DND-41 (cell line): Measurements from ENCODE around the gene PKP2.

Experiments used
- ATAC-seq: fragments of 200-7000 bp; cut with Tn5 transposase; 3 replicates; pipeline ENCODE4 v1.9.1; 2021; ENCODE audit warnings: low read depth; ENCODE audit not compliant: insufficient read depth
- DNase-seq: peaks from one replicate; pipeline ENCODE4 v3.0.0-alpha.2; 2020
- H2AFZ ChIP-seq: 2 replicates; pipeline ENCODE4 v1.6.0; 2012; ENCODE audit warnings: low read depth, low read length
- H3K27ac ChIP-seq: 2 replicates; pipeline ENCODE4 v1.5.1; 2012; ENCODE audit warnings: low read length, inconsistent platforms
- H3K27me3 ChIP-seq: fragments of 200-600 bp; sonication (generic); 2 replicates; pipeline ENCODE4 v1.6.0; 2012; ENCODE audit warnings: low read length, mild to moderate bottlenecking, inconsistent platforms; ENCODE audit not compliant: insufficient read depth, poor library complexity
- H3K36me3 ChIP-seq: 2 replicates; pipeline ENCODE4 v1.5.1; 2012; ENCODE audit warnings: low read length, inconsistent platforms; ENCODE audit not compliant: insufficient read depth
- H3K4me1 ChIP-seq: 2 replicates; pipeline ENCODE4 v1.5.1; 2012; ENCODE audit warnings: mild to moderate bottlenecking, low read length; ENCODE audit not compliant: insufficient read depth
- H3K4me2 ChIP-seq: 2 replicates; pipeline ENCODE4 v1.6.0; 2012; ENCODE audit warnings: mild to moderate bottlenecking, moderate library complexity, low read length, inconsistent platforms; ENCODE audit not compliant: insufficient read depth
- H3K4me3 ChIP-seq, 2 experiments: fragments of 200-600 bp in 1 of 2; shearing (Covaris generic) in 1 of 2; 2 replicates each; pipeline ENCODE4 v1.5.1; 2012 to 2016; ENCODE audit warnings: inconsistent platforms in 2 of 2, low read length in 2 of 2, mild to moderate bottlenecking in 2 of 2, low read depth in 1 of 2, moderate library complexity in 1 of 2
- H3K79me2 ChIP-seq: 2 replicates; pipeline ENCODE4 v1.6.0; 2012; ENCODE audit warnings: low read length, inconsistent platforms; ENCODE audit not compliant: insufficient read depth
- H3K9ac ChIP-seq: 2 replicates; pipeline ENCODE4 v1.6.0; 2012; ENCODE audit warnings: low read depth, mild to moderate bottlenecking, inconsistent platforms, low read length, moderate library complexity
- H3K9me3 ChIP-seq: 2 replicates; pipeline ENCODE4 v1.5.1; 2012; ENCODE audit warnings: low read length, moderate library complexity, mild to moderate bottlenecking, inconsistent platforms; ENCODE audit not compliant: insufficient read depth, severe bottlenecking
- H4K20me1 ChIP-seq: 2 replicates; pipeline ENCODE4 v1.6.0; 2012; ENCODE audit warnings: low read length; ENCODE audit not compliant: insufficient read depth
- EZH2 ChIP-seq: IDR thresholded peaks from 3 replicates; pipeline ENCODE4 v1.6.1; 2012; ENCODE audit warnings: borderline replicate concordance, low read depth, mild to moderate bottlenecking, moderate library complexity, low read length, inconsistent platforms; ENCODE audit not compliant: severe bottlenecking
- TF ChIP-seq, protein P1 (sequence below): IDR thresholded peaks from 2 replicates; pipeline ENCODE4 v1.5.1; 2012; ENCODE audit warnings: borderline replicate concordance, low read length, moderate library complexity, mild to moderate bottlenecking; ENCODE audit not compliant: poor library complexity, severe bottlenecking; ENCODE audit errors: extremely low read depth

PKP2 gene

DNA sequence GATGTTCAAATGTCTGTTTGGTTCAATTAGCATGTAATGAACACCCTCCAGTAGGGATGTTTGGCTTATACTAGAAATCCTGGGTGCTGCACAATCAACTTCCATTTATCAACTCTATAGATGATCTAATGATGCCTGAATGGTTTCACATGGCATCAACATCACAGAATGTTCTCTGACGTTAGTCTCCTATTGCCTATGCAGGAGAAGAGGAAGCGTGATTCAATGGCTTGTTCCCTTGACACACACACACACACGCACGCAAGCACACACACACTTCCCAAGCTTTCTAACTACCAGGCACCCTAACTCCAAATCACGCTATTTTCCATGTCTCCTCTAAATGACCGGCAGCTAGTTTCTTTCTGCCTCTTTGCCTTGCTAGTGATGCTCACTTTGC is 49.3 kb downstream of the PKP2 start:
- no peak overlapping the region for H3K27ac ChIP-seq
- no peaks in the 10 kb centered on the region for H3K9me3 ChIP-seq
- no peak overlapping the region for H3K4me3 ChIP-seq
- no peak overlapping the region for H3K9ac ChIP-seq
- no peaks in the 10 kb centered on the region for H3K36me3 ChIP-seq
- TF ChIP-seq, protein P1, sequence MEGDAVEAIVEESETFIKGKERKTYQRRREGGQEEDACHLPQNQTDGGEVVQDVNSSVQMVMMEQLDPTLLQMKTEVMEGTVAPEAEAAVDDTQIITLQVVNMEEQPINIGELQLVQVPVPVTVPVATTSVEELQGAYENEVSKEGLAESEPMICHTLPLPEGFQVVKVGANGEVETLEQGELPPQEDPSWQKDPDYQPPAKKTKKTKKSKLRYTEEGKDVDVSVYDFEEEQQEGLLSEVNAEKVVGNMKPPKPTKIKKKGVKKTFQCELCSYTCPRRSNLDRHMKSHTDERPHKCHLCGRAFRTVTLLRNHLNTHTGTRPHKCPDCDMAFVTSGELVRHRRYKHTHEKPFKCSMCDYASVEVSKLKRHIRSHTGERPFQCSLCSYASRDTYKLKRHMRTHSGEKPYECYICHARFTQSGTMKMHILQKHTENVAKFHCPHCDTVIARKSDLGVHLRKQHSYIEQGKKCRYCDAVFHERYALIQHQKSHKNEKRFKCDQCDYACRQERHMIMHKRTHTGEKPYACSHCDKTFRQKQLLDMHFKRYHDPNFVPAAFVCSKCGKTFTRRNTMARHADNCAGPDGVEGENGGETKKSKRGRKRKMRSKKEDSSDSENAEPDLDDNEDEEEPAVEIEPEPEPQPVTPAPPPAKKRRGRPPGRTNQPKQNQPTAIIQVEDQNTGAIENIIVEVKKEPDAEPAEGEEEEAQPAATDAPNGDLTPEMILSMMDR: no peak
- no peak for TF ChIP-seq EZH2
- DNase-seq (no peak), ATAC-seq (no peak)
- H2AFZ ChIP-seq: no peak overlapping the region
- H3K4me1 ChIP-seq: no peaks in the 10 kb centered on the region
- H3K4me2 ChIP-seq: no peak overlapping the region
- H3K27me3 ChIP-seq: no peaks in the 10 kb centered on the region
- H3K79me2 ChIP-seq: no peaks in the 10 kb centered on the region
- H4K20me1 ChIP-seq: no peaks in the 10 kb centered on the region

DNA sequence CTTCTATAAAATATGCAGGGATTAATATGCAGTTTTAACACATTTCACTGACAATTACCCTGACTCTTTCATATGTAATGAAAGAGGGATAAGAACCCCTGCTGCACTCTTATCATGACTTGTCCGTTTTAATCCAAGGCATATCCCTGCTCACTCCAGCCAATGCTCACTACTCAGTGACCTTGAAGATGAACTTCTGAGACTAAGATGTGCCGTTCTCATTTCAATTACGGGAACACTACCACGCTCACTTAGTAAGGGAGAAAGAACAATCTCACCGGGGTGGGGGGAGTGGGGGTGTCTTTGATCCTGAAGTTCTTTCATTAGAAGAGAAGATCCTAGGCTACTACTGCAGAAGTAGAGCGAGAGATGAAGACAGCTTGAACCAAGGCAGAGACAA is 50.5 kb downstream of the PKP2 start:
- Histone ChIP-seq H3K36me3 (no peaks in the 10 kb centered on the region), H2AFZ (no peak overlapping the region), H3K27ac (no peak overlapping the region), H3K79me2 (no peaks in the 10 kb centered on the region), H4K20me1 (no peaks in the 10 kb centered on the region), H3K9ac (no peak overlapping the region), H3K4me1 (no peaks in the 10 kb centered on the region), H3K27me3 (no peaks in the 10 kb centered on the region), H3K4me2 (no peak overlapping the region), H3K9me3 (no peaks in the 10 kb centered on the region), H3K4me3 (no peak overlapping the region)
- no peak for ATAC-seq
- no peak for TF ChIP-seq EZH2
- TF ChIP-seq, protein P1: no peak
- DNase-seq: no peak

DNA sequence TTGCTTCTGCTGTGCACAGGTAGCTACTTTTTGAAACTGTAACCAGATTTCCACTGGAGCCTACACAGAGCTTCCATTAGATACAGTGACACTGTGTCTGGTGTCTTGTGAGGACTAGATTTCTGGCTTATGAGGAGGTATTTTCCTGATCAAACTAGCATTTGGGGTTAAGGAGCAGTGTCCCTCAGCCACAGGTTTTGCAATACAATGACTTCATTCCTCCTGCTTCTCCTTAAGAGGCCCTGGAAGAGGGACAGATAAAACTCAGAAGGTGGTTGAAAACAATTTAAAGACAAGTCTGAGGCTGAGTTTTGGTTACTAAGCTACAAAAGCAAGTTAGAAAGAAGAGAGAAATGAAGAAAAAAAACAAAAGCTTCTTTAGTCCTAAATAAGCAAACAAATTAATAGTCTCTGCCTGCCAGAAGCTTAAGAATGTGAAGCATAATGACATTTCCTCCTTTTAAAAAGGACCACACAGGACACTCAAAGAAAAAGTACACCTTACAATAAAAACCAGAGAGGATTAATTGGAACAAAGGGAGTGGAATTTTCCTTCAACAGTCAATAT is 53.0 kb downstream of the PKP2 start:
- no peak for DNase-seq
- H2AFZ ChIP-seq: no peak overlapping the region

More for the DNA sequence above, 53.0 kb downstream of the PKP2 start:
- Histone ChIP-seq H3K4me2 (no peak overlapping the region), H3K4me3 (no peak overlapping the region), H3K9ac (no peak overlapping the region), H3K79me2 (no peaks in the 10 kb centered on the region), H3K36me3 (no peaks in the 10 kb centered on the region), H4K20me1 (no peaks in the 10 kb centered on the region), H3K9me3 (no peaks in the 10 kb centered on the region), H3K4me1 (no peaks in the 10 kb centered on the region), H3K27me3 (no peaks in the 10 kb centered on the region), H3K27ac (no peak overlapping the region)
- TF ChIP-seq EZH2: no peak
- TF ChIP-seq, protein P1: no peak
- no peak for ATAC-seq
